NOMO-1 (cell line): ENCODE measurements around the gene KCNQ1OT1.

Source experiments
- DNase-seq, 2 experiments: peaks; one replicate each; lab custom pipeline; 2025; ENCODE audit not compliant: unreplicated experiment in 2 of 2; lab: John Stamatoyannopoulos, UW

The KCNQ1OT1 gene

DNA sequence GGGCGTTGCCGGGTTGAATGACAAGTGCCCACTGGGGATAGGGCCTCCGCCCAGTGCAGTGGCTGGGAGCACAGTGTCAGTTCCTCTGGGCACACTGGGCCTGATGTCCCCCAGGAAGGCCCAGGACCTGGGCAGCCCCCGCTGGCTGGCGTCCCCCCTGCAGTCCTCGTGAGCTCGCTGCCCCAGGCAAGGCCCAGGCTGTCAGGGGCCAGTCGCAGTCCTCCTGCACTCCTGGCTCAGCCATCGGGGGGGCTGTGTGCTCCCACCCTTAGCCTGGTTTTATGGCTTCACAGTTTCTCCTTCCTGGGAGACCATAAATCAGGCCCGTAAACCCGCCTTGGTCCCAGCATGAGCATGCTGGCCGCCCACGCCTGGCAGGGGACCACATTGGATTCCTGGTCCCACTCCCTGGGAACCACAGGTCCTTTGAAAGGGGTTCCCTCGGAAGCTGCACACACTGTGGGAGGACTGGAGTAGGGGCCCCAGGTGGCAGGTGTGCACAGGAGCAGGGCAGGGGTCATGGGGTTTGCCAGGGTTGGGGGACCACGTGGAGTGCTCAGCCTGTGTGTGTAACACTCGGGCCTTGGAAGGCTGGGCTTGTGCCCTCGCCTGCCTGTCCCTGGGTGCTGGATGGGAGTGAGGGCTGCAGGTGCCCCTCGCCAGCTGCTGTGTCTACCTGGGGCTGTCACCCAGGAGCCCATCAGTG is 113.6 kb downstream of the KCNQ1OT1 start:
- no peak for DNase-seq

GRCh38 chr11:2585566-2586086 is 114.2 kb downstream of the KCNQ1OT1 start:
- no peak for DNase-seq

DNA sequence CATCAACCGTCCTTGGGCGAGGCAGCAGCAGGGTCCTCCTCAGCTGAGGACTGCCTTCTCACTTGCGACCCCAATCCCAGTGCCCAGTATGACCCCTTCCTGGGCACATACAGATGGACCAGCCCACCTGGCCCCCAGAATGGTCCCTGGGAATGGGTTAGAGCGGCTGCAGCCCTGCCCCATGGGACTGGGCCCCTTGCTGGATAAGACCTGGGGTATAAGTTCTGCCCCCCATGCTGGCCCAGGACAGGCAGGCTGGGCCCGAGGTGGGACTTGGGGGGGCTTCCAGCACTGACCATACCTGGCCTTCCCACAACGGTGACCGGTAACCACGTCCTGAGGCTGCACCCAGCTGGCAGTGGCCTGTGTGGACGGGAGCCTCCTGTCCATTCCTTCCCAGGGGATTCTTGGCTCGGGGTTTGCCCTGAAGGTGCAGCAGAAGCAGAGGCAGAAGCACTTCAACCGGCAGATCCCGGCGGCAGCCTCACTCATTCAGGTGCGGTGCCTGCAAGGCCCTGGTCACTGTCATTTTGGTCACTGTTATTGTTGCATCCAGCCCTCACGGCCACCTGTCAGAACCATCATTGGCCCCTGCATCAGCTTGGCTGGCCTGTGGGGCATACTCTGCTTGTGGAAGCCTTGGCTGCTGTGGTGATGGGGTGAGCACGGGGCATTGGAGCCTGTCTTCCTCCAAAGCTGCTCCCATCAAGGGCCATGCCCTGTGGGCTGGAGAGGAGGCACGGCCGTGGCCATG is 114.8 kb downstream of the KCNQ1OT1 start:
- DNase-seq = no peak

DNA sequence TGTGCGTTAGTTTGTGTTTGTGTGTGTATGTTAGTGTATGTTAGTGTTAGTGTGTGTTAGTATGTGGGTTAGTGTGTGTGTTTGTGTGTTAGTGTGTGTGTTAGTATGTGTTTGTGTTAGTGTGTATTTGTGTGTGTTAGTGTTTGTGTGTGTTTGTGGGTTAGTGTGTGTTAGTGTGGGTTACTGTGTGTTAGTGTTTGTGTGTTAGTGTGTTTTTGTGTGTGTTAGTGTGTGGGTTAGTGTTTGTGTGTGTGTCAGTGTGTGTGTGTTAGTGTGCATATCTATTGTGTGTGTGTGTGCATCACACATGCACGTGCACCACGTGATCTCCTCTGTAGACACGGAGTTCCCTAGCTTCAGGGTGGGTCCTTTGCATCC is 115.4 kb downstream of the KCNQ1OT1 start:
- no peak for DNase-seq

GRCh38 chr11:2583605-2583958 is 116.2 kb downstream of the KCNQ1OT1 start:
- DNase-seq = no peak

- no peak for DNase-seq
These were observed 116.7 kb downstream of the KCNQ1OT1 start for GRCh38 chr11:2582946-2583604.

- no peak for DNase-seq
These were observed 117.3 kb downstream of the KCNQ1OT1 start for GRCh38 chr11:2582351-2582945.

DNA sequence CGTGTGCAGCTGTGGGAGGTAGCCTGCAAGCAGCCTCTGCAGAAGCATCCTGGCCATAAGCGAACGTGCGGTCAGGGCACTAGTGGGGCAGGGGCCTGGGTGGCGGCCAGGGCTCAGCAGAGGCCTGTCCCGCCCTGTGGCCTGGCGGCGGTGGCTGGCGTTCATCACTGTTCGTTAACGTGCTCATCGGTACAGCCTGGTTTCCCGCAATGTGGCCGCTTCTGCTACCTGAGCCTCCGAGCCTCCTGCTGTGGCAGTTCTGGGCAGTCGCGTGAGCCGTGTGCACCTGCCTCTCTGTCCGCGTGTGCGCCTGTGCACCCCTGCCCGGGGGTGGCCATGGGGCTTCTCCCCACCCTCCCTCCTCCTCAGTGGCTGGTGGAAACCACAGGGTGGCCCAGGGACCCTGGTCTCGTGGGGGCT is 117.9 kb downstream of the KCNQ1OT1 start:
- DNase-seq = no peak

DNA sequence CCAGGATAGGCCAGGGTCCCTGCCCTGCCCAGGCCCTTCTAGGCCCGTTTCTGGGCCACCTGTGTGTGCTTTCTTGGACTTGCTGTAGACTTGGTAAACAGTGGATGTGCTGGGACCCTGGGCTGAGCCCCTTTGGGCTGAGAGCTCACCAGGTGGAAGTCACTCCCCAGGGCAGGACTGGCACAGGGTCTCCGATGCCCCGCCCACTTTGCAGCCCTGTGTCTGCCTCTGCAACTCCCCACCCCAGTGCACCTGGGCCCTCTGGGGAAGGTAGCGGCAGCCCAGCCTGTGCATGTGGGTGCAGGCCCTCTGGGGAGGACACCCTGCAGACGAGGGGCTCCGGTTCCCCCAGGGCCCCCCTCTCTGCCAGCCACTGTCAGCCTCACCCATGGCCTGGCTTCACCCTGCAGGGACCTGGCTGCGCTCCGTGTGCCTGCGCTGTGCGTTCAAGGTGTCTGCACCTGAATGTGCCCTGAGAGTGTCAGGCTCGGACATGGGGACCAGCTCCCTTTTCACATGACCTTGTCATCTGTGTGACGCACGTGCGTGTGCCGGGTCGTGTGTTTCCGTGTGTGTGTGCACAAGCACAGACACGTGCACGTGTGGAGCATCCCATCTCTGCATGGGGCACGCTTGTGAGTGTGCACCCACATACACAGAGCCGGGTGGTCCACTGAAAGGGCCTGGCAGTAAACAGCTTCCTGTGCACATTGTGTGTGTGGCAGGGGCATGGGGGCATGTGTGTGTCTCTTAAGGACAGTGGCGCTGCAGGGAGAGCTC is 118.5 kb downstream of the KCNQ1OT1 start:
- DNase-seq = no peak

DNA sequence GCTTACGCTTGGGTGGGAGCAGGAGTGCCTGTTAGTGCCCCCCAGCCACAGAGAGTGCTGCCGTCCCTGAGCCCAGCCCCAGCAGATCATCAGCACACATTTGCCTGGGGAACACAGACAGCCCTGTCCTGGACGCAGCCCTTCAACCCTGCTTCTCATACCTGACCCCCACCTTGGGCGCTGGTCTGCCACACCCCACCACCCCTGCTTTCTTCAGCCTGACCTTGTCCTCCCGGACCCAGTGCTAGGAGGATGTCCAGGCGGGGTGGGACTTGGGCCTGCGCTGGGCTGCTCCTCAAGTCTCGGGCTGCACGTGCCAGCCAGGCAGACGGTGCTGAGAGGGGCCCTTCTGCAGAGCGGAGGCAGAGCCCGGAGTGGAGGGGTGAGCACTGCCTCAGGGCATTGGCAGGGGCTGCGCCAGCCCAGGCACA is 119.2 kb downstream of the KCNQ1OT1 start:
- DNase-seq = no peak

GRCh38 chr11:2580061-2580421 is 119.8 kb downstream of the KCNQ1OT1 start:
- no peak for DNase-seq

DNA sequence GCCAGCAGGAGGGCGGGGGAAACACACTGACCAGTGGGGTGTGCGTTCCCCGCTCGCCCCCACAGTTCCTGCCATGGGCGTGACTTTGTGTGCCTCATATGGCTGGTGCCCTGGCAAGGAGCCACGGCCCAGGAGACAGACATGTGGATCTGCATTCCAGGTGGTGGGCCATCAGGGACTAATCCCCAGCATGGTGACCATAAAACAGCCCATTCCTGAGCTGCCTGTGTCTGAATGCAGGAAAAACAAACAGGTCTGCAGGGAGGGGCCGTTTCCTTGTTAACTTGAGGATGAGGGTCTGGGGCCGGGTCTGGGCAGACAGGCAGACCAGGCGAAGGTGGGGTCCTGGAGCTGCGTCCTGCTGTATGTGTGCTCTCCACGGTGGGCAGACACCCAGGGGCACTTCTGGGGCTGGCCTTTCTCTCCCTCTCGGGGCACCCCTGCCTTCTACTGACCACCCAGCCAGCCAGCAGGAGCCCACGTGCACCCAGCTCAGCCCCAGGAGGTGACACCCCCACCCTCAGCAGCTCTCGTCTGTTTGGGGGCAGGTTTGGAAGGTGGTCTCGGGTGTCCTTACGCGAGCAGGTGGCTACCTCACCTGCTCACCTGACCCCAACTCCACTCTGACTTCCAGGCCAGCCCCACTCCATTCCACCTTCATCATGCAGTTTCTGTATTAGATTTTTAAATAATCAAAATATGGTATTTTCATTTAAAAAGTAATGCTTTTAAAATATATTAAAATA is 120.3 kb downstream of the KCNQ1OT1 start:
- DNase-seq = no peak

- DNase-seq = no peak
These were observed 120.9 kb downstream of the KCNQ1OT1 start for GRCh38 chr11:2578929-2579270.

DNA sequence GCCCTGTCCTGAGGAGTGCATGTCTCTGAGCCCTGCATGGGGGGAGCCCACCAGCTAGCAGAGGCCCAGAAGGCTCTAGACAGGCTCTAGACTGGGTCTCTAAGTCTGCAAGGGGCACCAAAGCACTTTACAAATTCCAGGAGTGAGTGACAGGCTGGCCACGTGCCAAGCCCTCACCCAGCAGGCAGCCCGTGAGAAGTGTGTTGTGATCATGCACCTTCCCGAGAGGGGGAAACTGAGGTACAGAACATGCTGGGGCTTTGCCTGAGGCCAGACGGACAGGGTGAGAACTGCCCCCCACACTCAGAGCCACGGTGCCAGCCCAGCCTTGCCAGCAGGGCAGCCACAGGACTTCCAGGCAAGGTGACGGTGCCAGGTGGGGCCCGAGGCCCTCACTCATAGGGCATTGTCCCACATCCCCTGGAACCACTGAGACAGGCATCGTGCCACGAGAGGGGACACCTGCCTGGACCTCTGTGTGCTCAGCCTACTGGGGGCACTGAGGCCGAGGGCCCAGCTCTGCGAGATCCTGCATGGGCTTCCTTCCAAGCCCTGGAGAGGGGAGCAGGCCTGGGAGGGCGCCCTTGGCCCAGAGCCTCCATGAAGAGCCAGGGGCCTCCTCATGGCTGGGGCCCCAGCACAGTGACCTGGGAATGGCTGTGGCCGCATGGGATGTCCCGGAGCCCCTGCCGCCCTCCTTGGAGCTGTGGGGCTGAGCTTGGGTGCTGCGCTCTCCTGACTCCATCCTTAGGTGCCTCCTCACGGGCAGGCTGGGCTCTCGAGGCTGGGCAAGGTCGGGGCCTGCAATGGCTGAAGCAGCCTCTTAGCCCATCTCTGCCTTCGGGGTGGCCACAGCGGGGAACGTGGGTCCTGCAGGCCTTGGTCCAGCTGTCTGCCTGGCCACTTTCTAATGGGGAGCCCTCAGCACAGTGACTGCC is 121.5 kb downstream of the KCNQ1OT1 start:
- DNase-seq = no peak

GRCh38 chr11:2577031-2577990 is 122.5 kb downstream of the KCNQ1OT1 start:
- no peak for DNase-seq

DNA sequence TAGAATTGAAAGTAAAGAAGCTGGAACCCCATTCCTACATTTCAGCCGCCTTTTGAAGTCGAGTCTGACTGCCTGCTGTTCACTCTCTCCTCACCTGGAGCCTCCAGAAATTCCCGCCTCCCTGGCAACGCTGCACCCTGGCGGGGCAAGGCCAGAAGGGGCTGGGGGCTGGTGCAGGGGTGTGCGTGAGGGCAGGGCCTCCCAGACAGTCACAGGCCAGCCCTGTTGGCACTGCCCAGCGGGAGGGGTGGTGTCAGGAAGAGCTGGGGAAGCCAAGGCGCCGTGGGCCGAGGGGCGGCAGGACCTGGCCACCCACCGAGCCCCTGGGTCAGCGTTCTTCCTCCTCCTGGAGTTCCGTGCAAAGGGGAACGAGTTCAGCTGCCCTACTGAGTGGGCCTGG is 123.2 kb downstream of the KCNQ1OT1 start:
- no peak for DNase-seq

GRCh38 chr11:2576111-2576510 is 123.7 kb downstream of the KCNQ1OT1 start:
- no peak for DNase-seq

DNA sequence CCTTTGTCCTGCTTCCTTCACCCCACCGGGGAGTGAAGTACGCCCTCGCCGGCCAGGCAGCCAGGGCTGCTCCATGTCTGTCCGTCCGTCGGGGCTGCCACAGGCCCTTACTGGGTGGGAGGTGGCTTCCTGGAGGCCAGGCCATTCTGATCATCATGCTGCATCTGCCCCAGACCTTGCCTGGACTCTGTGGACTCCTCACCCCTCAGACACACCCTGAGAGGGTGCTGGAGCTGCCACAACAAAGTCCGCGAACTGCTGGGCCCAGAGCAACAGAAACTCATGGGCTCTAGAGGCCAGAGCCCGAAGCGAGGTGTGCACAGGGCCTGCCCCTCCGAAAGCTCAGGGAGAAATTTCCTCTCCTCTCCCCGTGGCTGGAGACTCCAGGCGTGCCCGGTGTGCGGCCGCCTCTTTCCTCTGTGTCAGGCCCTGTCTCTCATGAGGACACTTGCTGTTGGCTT is 124.2 kb downstream of the KCNQ1OT1 start:
- DNase-seq = no peak
